ENCODE measurements around the gene MMP3.

Gene MMP3

DNA sequence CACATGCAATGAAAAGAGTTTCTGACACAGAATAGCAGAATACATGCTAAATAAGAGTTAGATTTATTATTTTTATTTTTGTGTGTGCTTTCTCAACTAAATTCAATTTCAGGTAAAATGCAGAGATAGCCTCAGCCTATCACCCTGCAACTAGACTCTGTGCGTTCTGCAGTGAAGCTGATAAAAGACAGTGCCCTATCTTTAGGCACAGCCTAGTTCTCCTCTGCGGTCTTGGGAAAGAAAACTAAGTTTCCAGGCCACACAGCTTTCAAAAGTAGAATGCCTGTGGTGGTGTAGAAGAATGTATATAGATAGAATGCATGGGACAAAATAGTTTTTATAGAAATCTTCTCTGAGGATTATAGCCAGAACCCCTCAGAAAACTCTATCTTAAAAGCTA is 33.4 kb downstream of the MMP3 start:
- no peak overlapping the region for H3K27ac ChIP-seq (ENCODE audit: low read depth, low read length, severe bottlenecking)
- peaks cover 9% of the 10 kb centered on the region for H3K4me1 ChIP-seq (ENCODE audit: control insufficient read depth, insufficient read depth, low read length, poor library complexity, severe bottlenecking)
- WGBS, 2 experiments (ENCODE audit: insufficient coverage in 2 of 2), result 86 to 100% methylated on average over 1 of the region's 2 CpGs
- no peak overlapping the region for H3K4me3 ChIP-seq (ENCODE audit: extremely low read depth, insufficient read depth, low read length, poor library complexity, severe bottlenecking)
- no peaks in the 10 kb centered on the region for H3K36me3 ChIP-seq (ENCODE audit: control insufficient read depth, insufficient read depth, low read length)
- H3K9me3 ChIP-seq (ENCODE audit: control insufficient read depth, low read length), result peaks cover 5% of the 10 kb centered on the region

DNA sequence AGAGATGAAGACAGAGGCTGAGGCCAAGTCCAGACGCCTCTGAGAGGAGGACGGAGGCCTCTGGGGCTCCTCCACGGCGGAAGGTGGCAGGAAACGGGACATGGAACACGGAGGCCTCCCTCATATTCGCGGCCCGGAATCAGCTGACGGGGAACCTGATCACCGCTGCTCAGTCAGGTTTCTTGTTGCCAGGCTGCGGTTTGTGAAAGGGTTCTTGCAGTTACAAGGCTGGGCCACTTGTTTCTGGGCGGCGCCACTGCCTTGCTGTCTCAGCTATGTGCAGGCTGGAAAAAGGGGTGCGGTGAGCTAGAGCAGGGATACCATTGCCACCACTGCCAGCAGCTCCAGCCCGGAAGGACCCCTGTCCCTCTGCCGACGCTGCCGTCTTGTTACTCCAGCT is 35.5 kb downstream of the MMP3 start:
- Histone ChIP-seq H3K36me3 (ENCODE audit: control insufficient read depth, insufficient read depth, low read length) (no peaks in the 10 kb centered on the region), H3K4me1 (ENCODE audit: control insufficient read depth, insufficient read depth, low read length, poor library complexity, severe bottlenecking) (peaks cover 9% of the 10 kb centered on the region), H3K4me3 (ENCODE audit: extremely low read depth, insufficient read depth, low read length, poor library complexity, severe bottlenecking) (no peak overlapping the region), H3K9me3 (ENCODE audit: control insufficient read depth, low read length) (peaks cover 5% of the 10 kb centered on the region), H3K27ac (ENCODE audit: low read depth, low read length, severe bottlenecking) (no peak overlapping the region)
- WGBS, 2 experiments (ENCODE audit: insufficient coverage in 2 of 2), result 77 to 78% methylated on average over 16 of the region's 19 CpGs

DNA sequence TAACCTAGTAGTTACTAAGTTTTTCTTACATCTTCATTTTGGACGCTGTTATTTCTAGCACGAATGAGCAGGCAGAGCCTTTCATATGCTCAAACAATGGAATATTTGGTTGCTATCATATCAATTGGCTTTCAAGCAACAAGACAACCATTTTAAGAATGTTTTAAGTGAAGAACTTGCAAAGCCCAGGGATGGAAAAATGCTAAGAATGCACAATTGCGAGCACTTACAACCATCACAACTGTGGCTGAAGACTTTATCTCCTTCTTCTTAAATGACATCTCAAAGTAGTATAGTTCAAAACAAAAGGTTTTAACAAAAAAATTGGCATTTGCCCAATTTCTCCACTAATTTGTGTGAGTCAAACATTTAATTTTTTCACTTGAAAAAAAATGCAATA is 37.1 kb downstream of the MMP3 start:
- peaks cover 5% of the 10 kb centered on the region for H3K9me3 ChIP-seq (ENCODE audit: control insufficient read depth, low read length)
- peaks cover 9% of the 10 kb centered on the region for H3K4me1 ChIP-seq (ENCODE audit: control insufficient read depth, insufficient read depth, low read length, poor library complexity, severe bottlenecking)
- no peak overlapping the region for H3K4me3 ChIP-seq (ENCODE audit: extremely low read depth, insufficient read depth, low read length, poor library complexity, severe bottlenecking)
- no peaks in the 10 kb centered on the region for H3K36me3 ChIP-seq (ENCODE audit: control insufficient read depth, insufficient read depth, low read length)
- peak overlapping the region; percentile 37 for H3K27ac ChIP-seq (ENCODE audit: low read depth, low read length, severe bottlenecking)
- no CpG with 5 or more reads among the region's 3 CpGs for WGBS, 2 experiments (ENCODE audit: insufficient coverage in 2 of 2)

DNA sequence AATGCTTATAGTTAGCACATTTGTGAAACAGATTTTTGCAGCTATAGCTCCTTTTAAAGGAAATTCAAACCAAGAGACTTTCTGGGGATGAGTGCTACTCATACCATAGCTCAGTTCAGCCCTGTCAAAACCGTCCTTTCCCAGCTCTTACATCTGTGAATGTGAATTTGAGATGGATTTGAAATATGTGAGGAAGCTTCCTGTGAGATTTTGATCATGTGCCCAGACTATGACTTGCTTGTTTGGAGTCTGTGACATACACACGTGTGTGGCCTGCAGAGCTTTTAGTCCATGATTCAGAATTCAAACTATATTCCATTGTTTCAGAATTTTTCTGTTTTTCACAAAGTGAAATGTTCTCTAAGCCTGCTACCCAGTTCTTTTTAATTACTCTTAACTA is 41.1 kb downstream of the MMP3 start:
- WGBS, 2 experiments (ENCODE audit: insufficient coverage in 2 of 2), result 100% methylated on average over 1 of the region's 2 CpGs; no CpG with 5 or more reads in 1 of the 2 experiments
- Histone ChIP-seq H3K4me3 (ENCODE audit: extremely low read depth, insufficient read depth, low read length, poor library complexity, severe bottlenecking) (no peak overlapping the region), H3K36me3 (ENCODE audit: control insufficient read depth, insufficient read depth, low read length) (no peaks in the 10 kb centered on the region), H3K27ac (ENCODE audit: low read depth, low read length, severe bottlenecking) (no peak overlapping the region), H3K9me3 (ENCODE audit: control insufficient read depth, low read length) (no peaks in the 10 kb centered on the region), H3K4me1 (ENCODE audit: control insufficient read depth, insufficient read depth, low read length, poor library complexity, severe bottlenecking) (peaks cover 13% of the 10 kb centered on the region)

DNA sequence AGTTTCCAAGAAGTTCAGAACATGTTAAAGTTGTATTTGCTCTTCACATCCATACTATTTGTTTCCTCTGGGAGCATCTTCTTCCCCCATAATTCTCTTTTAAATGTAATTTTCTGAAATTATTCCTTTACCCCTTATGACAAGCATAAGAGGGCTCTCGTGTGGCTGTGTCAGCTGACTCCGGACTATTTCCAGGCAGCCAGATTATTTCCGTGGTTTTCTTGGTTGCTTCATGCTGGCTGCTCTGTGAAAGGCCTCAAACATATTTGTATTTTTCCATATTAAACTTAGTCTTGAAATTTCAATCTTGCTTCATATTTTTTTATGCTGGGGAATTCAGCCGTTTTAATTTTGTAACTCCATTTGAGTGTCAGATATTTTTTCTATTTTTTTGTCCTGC is 42.6 kb downstream of the MMP3 start:
- no peaks in the 10 kb centered on the region for H3K9me3 ChIP-seq (ENCODE audit: control insufficient read depth, low read length)
- no peak overlapping the region for H3K27ac ChIP-seq (ENCODE audit: low read depth, low read length, severe bottlenecking)
- H3K4me3 ChIP-seq (ENCODE audit: extremely low read depth, insufficient read depth, low read length, poor library complexity, severe bottlenecking), result no peak overlapping the region
- H3K36me3 ChIP-seq (ENCODE audit: control insufficient read depth, insufficient read depth, low read length), result no peaks in the 10 kb centered on the region
- peaks cover 4% of the 10 kb centered on the region for H3K4me1 ChIP-seq (ENCODE audit: control insufficient read depth, insufficient read depth, low read length, poor library complexity, severe bottlenecking)
- WGBS, 2 experiments (ENCODE audit: insufficient coverage in 2 of 2), result 86 to 90% methylated on average over 3 to 4 of the region's 4 CpGs

DNA sequence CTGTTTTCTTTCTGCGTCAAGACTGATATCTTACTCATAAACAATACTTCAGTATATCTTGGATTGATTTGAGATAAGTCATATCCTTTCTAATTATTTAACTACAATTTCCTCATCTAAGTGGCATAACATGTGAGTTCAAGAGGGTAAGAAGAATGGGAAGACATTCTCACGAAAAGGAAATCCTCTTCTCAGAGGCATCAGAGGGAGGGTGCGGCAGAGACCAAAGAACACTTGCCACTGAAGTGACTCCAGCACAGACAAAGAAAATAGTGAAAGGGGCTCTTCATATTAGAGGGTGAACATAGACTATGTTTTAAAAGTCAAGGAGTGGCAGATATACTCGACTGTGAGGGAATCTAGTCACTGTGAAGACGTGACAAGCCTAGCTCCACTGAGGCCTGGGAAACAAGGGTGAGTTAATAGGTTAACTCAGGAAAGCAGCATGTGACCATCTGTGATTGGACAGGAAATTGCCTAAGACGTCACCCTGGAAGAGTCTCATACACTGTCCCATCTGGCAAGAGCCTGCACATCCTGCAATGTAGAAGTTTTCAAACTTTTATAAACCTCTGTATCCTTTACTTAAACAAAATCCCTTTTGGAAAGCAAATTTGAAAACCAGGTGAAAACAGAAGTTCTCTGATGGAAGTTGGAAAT is 43.6 kb downstream of the MMP3 start:
- Histone ChIP-seq H3K27ac (ENCODE audit: low read depth, low read length, severe bottlenecking) (no peak overlapping the region), H3K36me3 (ENCODE audit: control insufficient read depth, insufficient read depth, low read length) (no peaks in the 10 kb centered on the region), H3K9me3 (ENCODE audit: control insufficient read depth, low read length) (no peaks in the 10 kb centered on the region), H3K4me3 (ENCODE audit: extremely low read depth, insufficient read depth, low read length, poor library complexity, severe bottlenecking) (no peak overlapping the region), H3K4me1 (ENCODE audit: control insufficient read depth, insufficient read depth, low read length, poor library complexity, severe bottlenecking) (peaks cover 4% of the 10 kb centered on the region)
- WGBS, 2 experiments (ENCODE audit: insufficient coverage in 2 of 2), result 91 to 97% methylated on average over 3 to 4 of the region's 6 CpGs

DNA sequence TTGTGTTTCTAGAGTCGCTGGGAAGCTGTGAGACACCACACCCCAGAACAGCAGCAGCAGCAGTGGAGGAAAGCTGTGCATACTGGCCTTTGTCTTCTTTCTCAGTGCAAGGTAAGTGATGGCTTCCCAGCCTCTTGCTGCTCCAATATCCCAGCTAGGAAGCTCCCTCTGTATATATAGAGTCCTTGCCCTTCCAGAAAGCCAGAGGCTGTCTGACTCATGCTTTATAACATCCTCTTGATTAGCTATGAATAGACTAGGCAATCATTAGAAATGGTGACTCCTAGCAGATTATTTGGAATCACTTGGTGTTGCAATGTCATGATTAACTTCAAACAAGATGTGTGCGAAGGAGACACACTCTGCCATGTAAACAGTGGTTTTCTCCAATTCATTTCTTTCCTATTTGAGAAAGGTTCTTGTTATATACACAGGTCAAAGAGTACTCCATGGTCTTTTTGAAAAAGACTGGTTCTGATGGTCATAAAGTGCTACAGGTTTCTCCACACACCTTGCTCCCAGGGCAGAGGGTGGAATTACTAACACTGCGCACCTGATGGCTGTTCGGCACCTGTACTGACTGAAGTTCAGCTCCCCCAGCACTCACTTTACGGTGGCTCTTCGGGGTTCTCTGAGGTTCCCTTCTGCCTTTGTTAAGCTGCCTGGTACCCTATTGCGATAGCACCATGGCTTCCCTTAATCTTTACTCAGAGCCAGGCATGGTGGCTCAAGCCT is 45.2 kb downstream of the MMP3 start, which contains the start of gene MMP1:
TSS of gene MMP1 (minus strand) at position 149 of the 735 bp plus-strand sequence. CDS start at position 81, 68 bp downstream.
- H3K9me3 ChIP-seq (ENCODE audit: control insufficient read depth, low read length), result no peaks in the 10 kb centered on the region

DNA sequence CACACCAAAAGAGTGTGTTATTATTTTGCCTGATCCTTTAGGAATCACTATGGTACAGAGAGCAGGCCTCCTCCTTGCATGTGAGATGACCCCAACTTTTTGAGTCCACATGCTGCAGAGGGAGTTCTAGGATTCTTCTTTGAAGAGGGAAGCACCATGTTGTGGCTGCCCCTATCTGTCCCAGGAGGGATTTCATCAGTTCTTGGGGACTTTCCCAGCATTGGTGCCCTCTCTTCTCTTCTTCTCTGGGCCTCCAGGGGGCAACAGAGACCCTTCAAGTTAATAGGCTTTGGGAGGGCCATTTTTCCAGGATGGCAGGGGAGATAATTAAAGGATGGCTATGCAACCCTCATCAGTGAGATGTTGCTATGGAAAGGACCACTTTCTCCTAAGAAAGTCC is 49.0 kb downstream of the MMP3 start:
- Histone ChIP-seq H3K27ac (ENCODE audit: low read depth, low read length, severe bottlenecking) (no peak overlapping the region), H3K4me1 (ENCODE audit: control insufficient read depth, insufficient read depth, low read length, poor library complexity, severe bottlenecking) (peaks cover 11% of the 10 kb centered on the region), H3K4me3 (ENCODE audit: extremely low read depth, insufficient read depth, low read length, poor library complexity, severe bottlenecking) (no peak overlapping the region), H3K9me3 (ENCODE audit: control insufficient read depth, low read length) (no peaks in the 10 kb centered on the region), H3K36me3 (ENCODE audit: control insufficient read depth, insufficient read depth, low read length) (no peaks in the 10 kb centered on the region)

More for the DNA sequence above, 45.2 kb downstream of the MMP3 start, which contains the start of gene MMP1:
- Histone ChIP-seq H3K27ac (ENCODE audit: low read depth, low read length, severe bottlenecking) (no peak within 1 kb of the TSS), H3K4me1 (ENCODE audit: control insufficient read depth, insufficient read depth, low read length, poor library complexity, severe bottlenecking) (peaks cover 7% of the 10 kb centered on the region), H3K36me3 (ENCODE audit: control insufficient read depth, insufficient read depth, low read length) (no peaks in the 10 kb centered on the region), H3K4me3 (ENCODE audit: extremely low read depth, insufficient read depth, low read length, poor library complexity, severe bottlenecking) (no peak within 1 kb of the TSS)
- WGBS, 2 experiments (ENCODE audit: insufficient coverage in 2 of 2), result 91 to 92% methylated on average over 5 to 6 of the region's 7 CpGs

DNA sequence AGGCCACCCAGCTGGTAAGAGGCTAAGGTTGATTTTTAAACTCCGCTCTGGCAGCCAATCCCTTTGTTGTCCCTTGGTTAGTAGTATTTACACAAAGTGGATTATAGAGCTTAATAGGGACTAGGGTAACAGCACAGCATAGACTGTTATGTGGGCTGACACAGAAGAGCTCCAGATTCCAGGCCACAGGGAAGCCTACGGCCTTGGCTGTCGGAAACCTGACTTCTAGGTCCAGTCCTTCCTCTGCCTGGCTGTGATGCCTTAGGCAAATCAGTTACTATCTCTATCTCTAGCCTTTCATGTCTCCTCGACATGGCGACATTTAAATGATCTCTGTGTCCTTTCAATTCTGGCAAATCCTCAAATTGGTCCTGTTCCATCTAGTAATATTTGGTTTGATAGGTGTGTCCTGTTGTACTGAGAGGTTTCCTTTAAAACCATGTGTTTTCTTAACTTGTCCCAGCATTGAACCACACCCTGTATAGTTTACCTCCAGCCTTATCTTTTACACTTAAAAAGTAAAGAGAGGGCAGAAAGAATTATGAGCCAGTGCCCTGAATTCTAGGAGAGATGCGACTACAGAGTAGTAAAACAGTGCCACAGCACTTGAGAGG is 49.6 kb downstream of the MMP3 start:
- WGBS, 2 experiments (ENCODE audit: insufficient coverage in 2 of 2), result 82 to 84% methylated on average over 3 to 4 of the region's 6 CpGs
- Histone ChIP-seq H3K9me3 (ENCODE audit: control insufficient read depth, low read length) (no peaks in the 10 kb centered on the region), H3K36me3 (ENCODE audit: control insufficient read depth, insufficient read depth, low read length) (no peaks in the 10 kb centered on the region), H3K4me1 (ENCODE audit: control insufficient read depth, insufficient read depth, low read length, poor library complexity, severe bottlenecking) (peaks cover 11% of the 10 kb centered on the region), H3K4me3 (ENCODE audit: extremely low read depth, insufficient read depth, low read length, poor library complexity, severe bottlenecking) (no peak overlapping the region), H3K27ac (ENCODE audit: low read depth, low read length, severe bottlenecking) (no peak overlapping the region)

DNA sequence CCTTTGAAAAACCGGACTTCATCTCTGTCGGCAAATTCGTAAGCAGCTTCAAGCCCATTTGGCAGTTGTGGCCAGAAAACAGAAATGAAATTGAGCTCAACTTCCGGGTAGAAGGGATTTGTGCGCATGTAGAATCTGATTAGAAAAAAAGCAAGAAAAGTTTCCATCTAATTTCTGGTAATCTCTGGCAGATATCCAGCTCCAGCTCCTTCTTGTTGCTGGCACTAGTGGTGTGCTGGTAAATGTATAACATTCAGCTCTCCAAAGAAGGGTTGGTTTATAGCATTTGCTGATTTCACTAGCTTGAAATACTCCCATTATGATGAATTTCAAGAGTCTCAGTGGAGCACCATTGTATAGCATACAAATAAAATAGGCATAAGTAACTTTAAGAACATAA is 50.8 kb downstream of the MMP3 start:
- Histone ChIP-seq H3K36me3 (ENCODE audit: control insufficient read depth, insufficient read depth, low read length) (no peaks in the 10 kb centered on the region), H3K27ac (ENCODE audit: low read depth, low read length, severe bottlenecking) (no peak overlapping the region), H3K4me3 (ENCODE audit: extremely low read depth, insufficient read depth, low read length, poor library complexity, severe bottlenecking) (no peak overlapping the region), H3K9me3 (ENCODE audit: control insufficient read depth, low read length) (no peaks in the 10 kb centered on the region), H3K4me1 (ENCODE audit: control insufficient read depth, insufficient read depth, low read length, poor library complexity, severe bottlenecking) (peaks cover 9% of the 10 kb centered on the region)
- WGBS, 2 experiments (ENCODE audit: insufficient coverage in 2 of 2), result 92 to 96% methylated on average over 5 of the region's 5 CpGs
